GM12875 (cell line): ENCODE measurements around the gene ATRNL1.

Experiments used
- H3K4me3 ChIP-seq: one replicate; pipeline ENCODE4 v1.5.1; 2011; ENCODE audit warnings: low read depth, low read length, control low read depth
- CTCF ChIP-seq: IDR thresholded peaks from 2 replicates; pipeline ENCODE4 v1.5.1; 2011; ENCODE audit warnings: low read depth, mild to moderate bottlenecking, control low read depth, inconsistent platforms, low read length, moderate library complexity, borderline replicate concordance; ENCODE audit not compliant: insufficient read depth

ATRNL1 gene

GRCh38 chr10:115948465-115948864, 855.3 kb downstream of the ATRNL1 start:
- TF ChIP-seq CTCF = no peak
- no peak overlapping the region for H3K4me3 ChIP-seq

- no peak for TF ChIP-seq CTCF
- H3K4me3 ChIP-seq = no peak overlapping the region
These were observed 856.2 kb downstream of the ATRNL1 start for GRCh38 chr10:115949282-115949844.

- no peak for TF ChIP-seq CTCF
- no peak overlapping the region for H3K4me3 ChIP-seq
These were observed 857.2 kb downstream of the ATRNL1 start for GRCh38 chr10:115950320-115950719.

GRCh38 chr10:115951242-115951641, 858.1 kb downstream of the ATRNL1 start:
- TF ChIP-seq CTCF = no peak
- no peak overlapping the region for H3K4me3 ChIP-seq

- TF ChIP-seq CTCF = no peak
These were observed 860.1 kb downstream of the ATRNL1 start for GRCh38 chr10:115953281-115953680.

GRCh38 chr10:115953968-115954367, 860.8 kb downstream of the ATRNL1 start:
- no peak for TF ChIP-seq CTCF
- H3K4me3 ChIP-seq = no peak overlapping the region

More at GRCh38 chr10:115953281-115953680, 860.1 kb downstream of the ATRNL1 start:
- no peak overlapping the region for H3K4me3 ChIP-seq

GRCh38 chr10:115956225-115957011, 863.3 kb downstream of the ATRNL1 start:
- no peak overlapping the region for H3K4me3 ChIP-seq
- TF ChIP-seq CTCF = no peak
